Stimulated activated CD4-positive, alpha-beta T cell treated with anti-CD3 and anti-CD28 coated beads, Interleukin-12 subunit alpha, Interleukin-12 subunit beta, amount 100 ng/mL, for 4 hours (primary cell): ENCODE measurements around the gene SUSD2.
"Not testable (repeated sequence)": the region's sequence is repeated elsewhere in the genome, so short reads cannot be mapped to it uniquely, and the experiment has no call there.

ENCODE experiments used
- DNase-seq: peaks from one replicate; pipeline ENCODE4 v3.0.0-alpha.2; 2020

Gene SUSD2

GRCh38 chr22:24219750-24220149 is 38.5 kb downstream of the SUSD2 start:
- no peak for DNase-seq

- no peak for DNase-seq
These were observed 43.2 kb downstream of the SUSD2 start for GRCh38 chr22:24224468-24224867.

- no peak for DNase-seq
These were observed 43.8 kb downstream of the SUSD2 start for GRCh38 chr22:24225044-24225601.

DNA sequence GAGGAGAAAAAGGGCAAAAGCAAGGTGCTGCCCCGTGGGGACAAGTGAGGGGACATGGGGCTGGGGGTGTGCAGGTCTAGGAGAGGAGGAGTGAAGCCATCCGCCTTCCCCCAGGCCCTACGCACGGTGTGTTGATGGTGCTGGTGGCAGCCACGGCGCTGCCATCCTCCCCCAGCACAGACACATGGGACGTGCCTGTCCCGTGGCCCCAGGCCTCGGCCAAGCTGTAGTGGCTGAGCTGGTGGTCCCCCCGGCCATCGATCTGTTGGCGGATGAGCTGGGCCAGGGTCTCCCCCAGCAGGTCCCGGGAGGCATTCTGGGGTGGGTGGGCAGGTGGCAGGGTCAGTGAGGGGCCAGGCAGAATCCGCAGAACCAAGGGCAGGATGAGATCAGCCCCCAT is 44.7 kb downstream of the SUSD2 start:
- DNase-seq = no peak

DNA sequence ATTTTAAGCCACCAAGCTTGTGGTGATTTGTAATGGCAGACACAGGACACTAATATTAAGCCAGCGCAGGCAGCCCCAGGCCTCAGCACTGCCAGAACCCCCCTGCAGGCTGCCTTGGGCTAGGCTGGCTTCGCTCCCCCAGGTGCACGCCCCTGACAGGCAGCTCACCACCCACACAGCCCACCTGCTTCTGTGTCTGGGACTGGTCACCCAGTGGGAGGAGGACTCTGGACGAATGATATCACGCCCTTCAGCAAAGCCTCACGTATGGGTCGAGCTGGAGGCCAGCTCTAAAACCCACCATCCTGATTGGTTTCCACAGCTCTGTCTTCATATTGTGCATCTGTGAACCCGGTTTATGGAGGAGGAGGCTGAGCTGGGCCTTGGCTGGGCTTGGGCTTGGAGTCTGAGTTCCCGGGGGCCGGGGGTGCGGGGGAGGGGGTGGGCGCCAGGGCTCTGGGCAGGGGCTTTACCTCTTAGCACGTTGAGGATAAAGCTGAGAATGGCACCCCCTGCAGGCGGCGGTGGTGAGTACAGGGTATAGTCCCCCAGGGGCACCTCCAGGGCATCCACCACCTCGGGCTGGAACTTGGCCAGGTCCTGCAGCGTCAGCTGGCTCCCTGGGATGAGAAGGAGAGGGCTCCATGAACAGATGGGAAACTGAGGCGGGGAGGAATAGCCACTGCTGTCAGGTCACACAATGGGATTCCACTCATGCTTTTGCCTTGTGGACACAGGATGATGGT is 49.8 kb downstream of the SUSD2 start:
- DNase-seq = peak; percentile 64

GRCh38 chr22:24231706-24232105 is 50.4 kb downstream of the SUSD2 start:
- no peak for DNase-seq

GRCh38 chr22:24232124-24232523 is 50.8 kb downstream of the SUSD2 start:
- no peak for DNase-seq

GRCh38 chr22:24232725-24233124 is 51.4 kb downstream of the SUSD2 start:
- DNase-seq = no peak

GRCh38 chr22:24233235-24233634 is 51.9 kb downstream of the SUSD2 start:
- DNase-seq = no peak

- no peak for DNase-seq
These were observed 52.5 kb downstream of the SUSD2 start for GRCh38 chr22:24233816-24234215.

GRCh38 chr22:24235315-24235714 is 54.0 kb downstream of the SUSD2 start:
- DNase-seq = no peak

DNA sequence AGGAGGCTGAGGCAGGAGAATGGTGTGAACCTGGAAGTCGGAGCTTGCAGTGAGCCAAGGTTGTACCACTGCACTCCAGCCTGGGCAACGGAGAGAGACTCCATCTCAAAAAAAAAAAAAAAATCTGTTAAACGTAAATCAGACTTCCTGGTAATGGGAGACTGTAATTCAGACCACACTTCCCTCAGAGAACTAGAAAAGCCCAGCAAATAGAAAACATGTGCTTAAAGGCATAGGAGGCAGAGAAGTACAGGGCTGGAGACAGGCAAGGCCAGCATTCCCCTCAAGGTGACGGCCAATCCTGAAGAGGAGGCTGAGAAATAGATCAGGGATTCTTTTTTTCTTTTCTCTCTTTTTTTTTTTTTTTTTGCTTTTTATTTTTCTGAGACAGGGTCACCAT is 55.4 kb downstream of the SUSD2 start:
- no peak for DNase-seq

DNA sequence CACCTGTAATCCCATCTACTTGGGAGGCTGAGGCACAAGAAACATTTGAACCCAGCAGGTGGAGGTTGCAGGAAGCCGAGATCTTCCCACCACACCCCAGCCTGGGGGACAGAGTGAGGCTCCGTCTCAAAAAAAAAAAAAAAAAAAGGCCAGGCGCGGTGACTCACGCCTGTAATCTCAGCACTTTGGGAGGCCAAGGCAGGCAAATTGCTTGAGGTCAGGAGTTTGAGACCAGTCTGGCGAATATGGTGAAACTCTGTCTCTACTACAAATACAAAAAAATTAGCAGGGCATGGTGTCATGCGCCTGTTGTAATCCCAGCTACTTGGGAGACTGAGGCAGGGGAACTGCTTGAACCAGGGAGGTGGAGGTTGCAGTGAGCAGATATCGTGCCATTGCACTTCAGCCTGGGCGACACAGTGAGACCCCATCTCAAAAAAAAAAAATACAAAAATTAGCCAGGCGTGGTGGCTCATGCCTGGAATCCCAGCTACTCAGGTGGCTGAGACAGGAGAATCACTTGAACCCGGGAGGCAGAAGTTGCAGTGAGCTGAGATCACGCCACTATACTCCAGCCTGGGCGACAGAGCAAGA is 56.9 kb downstream of the SUSD2 start:
- not testable (repeated sequence) for DNase-seq
